Transverse colon (tissue), 4 donors: ENCODE results near the gene PPP1R14C. TPM values are rescaled to one million over a fixed set of nuclear protein-coding genes. Genes with fewer than 3 reads are reported as not detected.

ENCODE experiments used
- DNase-seq: peaks from one replicate; pipeline ENCODE4 v3.0.0-alpha.2; 2019
- H3K27ac ChIP-seq, 4 donors: fragments of 200-600 bp; sonication (generic); 2 replicates each; pipeline ENCODE4 v1.5.1; 2016 to 2018; ENCODE audit warnings: inconsistent platforms in 4 of 4
- H3K27me3 ChIP-seq: fragments of 200-600 bp; sonication (generic); 2 replicates; pipeline ENCODE4 v1.5.1; 2017; ENCODE audit warnings: inconsistent platforms
- H3K36me3 ChIP-seq, 4 donors: fragments of 200-600 bp; sonication (generic); 2 replicates each; pipeline ENCODE4 v1.5.1; 2017 to 2019; ENCODE audit warnings: inconsistent platforms in 4 of 4
- H3K4me1 ChIP-seq, 4 donors: fragments of 200-600 bp; sonication (generic); 2 replicates each; pipeline ENCODE4 v1.5.1; 2017 to 2020; ENCODE audit warnings: inconsistent platforms in 4 of 4
- H3K4me3 ChIP-seq, 4 donors: fragments of 200-600 bp; sonication (generic); 1 replicate in 1 of 4; 2 replicates in 3 of 4; pipeline versions ENCODE4 v1.5.1 to v1.6.1; 2017 to 2019; ENCODE audit warnings: inconsistent platforms in 4 of 4
- H3K9me3 ChIP-seq, 2 donors: fragments of 200-600 bp; sonication (generic); 2 replicates each; pipeline ENCODE4 v1.5.1; 2017 to 2019; ENCODE audit warnings: inconsistent platforms in 2 of 2
- CTCF ChIP-seq, 5 experiments: fragments of 200-600 bp in 3 of 5; fragments of 450-650 bp in 2 of 5; sonication (generic) in 3 of 5; IDR thresholded peaks; 1 replicate in 2 of 5; 2 replicates in 3 of 5; pipeline ENCODE4 v1.5.1; 2016 to 2017; ENCODE audit warnings: antibody characterized with exemption in 5 of 5, inconsistent platforms in 3 of 5, mild to moderate bottlenecking in 2 of 5, moderate library complexity in 1 of 5
- EP300 ChIP-seq: sonication (generic); formaldehyde crosslinking; IDR thresholded peaks from one replicate; pipeline ENCODE4 v1.6.1; 2017; ENCODE audit warnings: antibody characterized with exemption, low read depth
- POLR2A ChIP-seq: fragments of 450-650 bp; IDR thresholded peaks from one replicate; pipeline ENCODE4 v1.6.1; 2016; ENCODE audit warnings: antibody characterized with exemption, mild to moderate bottlenecking, moderate library complexity
- POLR2AphosphoS5 ChIP-seq, 3 donors: sonication (generic); formaldehyde crosslinking; IDR thresholded peaks; one replicate each; pipeline ENCODE4 v1.6.1; 2016; ENCODE audit warnings: antibody characterized with exemption in 3 of 3
- WGBS, 2 donors: methylation state at CpG; one replicate each; pipeline ENCODE4 v1.1.5; 2018; ENCODE audit warnings: low coverage in 1 of 2; 5-methylcytosine and 5-hydroxymethylcytosine counted together
- in situ Hi-C, 4 donors: fragments of 200-750 bp; cut with MboI; loops; one replicate each; pipeline versions ENCODE4 v1.15.0 to v1.15.1; 2017; ENCODE audit warnings: low sequenced_read_pairs in 3 of 4, low pct_ligation_motif_present in 1 of 4, low pct_unique_long_range_greater_than_20kb in 1 of 4
- intact Hi-C: fragments of 100-400 bp; cut with DNase I; formaldehyde crosslinking; loops from one replicate; pipeline ENCODE4 v1.15.1; 2023; ENCODE audit warnings: low total_unique reads
- total RNA-seq, 4 donors: library from RNA; depleted of rRNA; stranded (reverse); fragments of >200 nt; gene quantifications; one replicate each; pipeline ENCODE4 v1.1.0, GENCODE V29; 2016

Gene PPP1R14C
- total RNA-seq, 4 donors from 2014 or later: 1.2 to 64.5 (median 38.8) TPM

- 88 to 100% methylated on average over 1 to 2 of the region's 2 CpGs for WGBS, 2 donors
- no peak overlapping the region for H3K4me3 ChIP-seq
- no peaks in the 10 kb centered on the region for H3K36me3 ChIP-seq
- DNase-seq: no peak
- intact Hi-C loops: no loop called here
- H3K9me3 ChIP-seq: no peaks in the 10 kb centered on the region
- TF ChIP-seq EP300 (no peak), POLR2A (no peak), CTCF (IDR thresholded peaks at IDR 0.05) (no peak), POLR2AphosphoS5 (IDR thresholded peaks at IDR 0.05) (no peak)
- in situ Hi-C loops: no loop called here
- H3K4me1 ChIP-seq: no peaks in the 10 kb centered on the region
- no peak overlapping the region for H3K27ac ChIP-seq
- H3K27me3 ChIP-seq: no peaks in the 10 kb centered on the region
Observed at GRCh38 chr6:150247803-150248202, 105.0 kb downstream of the PPP1R14C start.

GRCh38 chr6:150248300-150248699 is 105.5 kb downstream of the PPP1R14C start:
- in situ Hi-C loops (no loop called here), intact Hi-C loops (no loop called here)
- H3K4me3 ChIP-seq: no peak overlapping the region
- H3K36me3 ChIP-seq: no peaks in the 10 kb centered on the region
- 69 to 88% methylated on average over 1 of the region's 1 CpG for WGBS, 2 donors
- H3K9me3 ChIP-seq: no peaks in the 10 kb centered on the region
- no peak overlapping the region for H3K27ac ChIP-seq
- no peaks in the 10 kb centered on the region for H3K4me1 ChIP-seq
- TF ChIP-seq EP300 (no peak), POLR2A (no peak), POLR2AphosphoS5 (IDR thresholded peaks at IDR 0.05) (no peak), CTCF (IDR thresholded peaks at IDR 0.05) (no peak)
- H3K27me3 ChIP-seq: no peaks in the 10 kb centered on the region
- DNase-seq: no peak

GRCh38 chr6:150249261-150249660 is 106.4 kb downstream of the PPP1R14C start:
- Histone ChIP-seq H3K36me3 (no peaks in the 10 kb centered on the region), H3K27me3 (no peaks in the 10 kb centered on the region), H3K4me3 (no peak overlapping the region), H3K4me1 (no peaks in the 10 kb centered on the region), H3K9me3 (no peaks in the 10 kb centered on the region), H3K27ac (no peak overlapping the region)
- 77 to 82% methylated on average over 2 of the region's 2 CpGs for WGBS, 2 donors
- in situ Hi-C loops (no loop called here), intact Hi-C loops (no loop called here)
- DNase-seq: no peak
- no peak for TF ChIP-seq POLR2AphosphoS5 (IDR thresholded peaks at IDR 0.05)
- TF ChIP-seq CTCF (IDR thresholded peaks at IDR 0.05): no peak
- TF ChIP-seq EP300: no peak
- no peak for TF ChIP-seq POLR2A

GRCh38 chr6:150250826-150251225 is 108.0 kb downstream of the PPP1R14C start:
- no peak overlapping the region for H3K4me3 ChIP-seq
- no peak for DNase-seq
- in situ Hi-C loops: no loop called here
- no peaks in the 10 kb centered on the region for H3K27me3 ChIP-seq
- no peak overlapping the region for H3K27ac ChIP-seq
- no peaks in the 10 kb centered on the region for H3K4me1 ChIP-seq
- TF ChIP-seq EP300: no peak
- TF ChIP-seq CTCF (IDR thresholded peaks at IDR 0.05): no peak
- TF ChIP-seq POLR2A: no peak
- TF ChIP-seq POLR2AphosphoS5 (IDR thresholded peaks at IDR 0.05): no peak
- intact Hi-C loops: no loop called here
- no peaks in the 10 kb centered on the region for H3K36me3 ChIP-seq
- WGBS, 2 donors: 55 to 86% methylated on average over 3 to 4 of the region's 4 CpGs
- no peaks in the 10 kb centered on the region for H3K9me3 ChIP-seq
